GM23338 (cell line): ENCODE results near the gene TPM1.

Experiments
- CREB1 ChIP-seq: fragments of 250-450 bp; sonication (Bioruptor Pico); IDR thresholded peaks from 2 replicates; pipeline ENCODE4 v1.5.0; 2020; ENCODE audit warnings: low read depth, mild to moderate bottlenecking, moderate library complexity
- CTCF ChIP-seq, 2 experiments: fragments of 200-600 bp in 1 of 2; sonication (generic) in 1 of 2; conservative IDR thresholded peaks; 2 replicates each; pipeline versions ENCODE4 v1.5.1 to v1.6.1; 2016 to 2017; ENCODE audit warnings: antibody characterized with exemption in 2 of 2, low read depth in 2 of 2, mild to moderate bottlenecking in 2 of 2, moderate library complexity in 1 of 2
- ETS1 ChIP-seq: IDR thresholded peaks from 2 replicates; pipeline ENCODE4 v1.6.1; 2016; ENCODE audit warnings: antibody characterized with exemption
- EZH2 ChIP-seq: fragments of 200-600 bp; sonication (generic); IDR thresholded peaks from one replicate; pipeline ENCODE4 v1.8.0; 2017; ENCODE audit warnings: antibody characterized with exemption, mild to moderate bottlenecking, low read depth; ENCODE audit not compliant: unreplicated experiment
- EZH2phosphoT487 ChIP-seq: fragments of 200-600 bp; sonication (generic); IDR thresholded peaks from one replicate; pipeline ENCODE4 v1.8.1; 2018; ENCODE audit warnings: antibody characterized with exemption; ENCODE audit not compliant: unreplicated experiment
- JUNB ChIP-seq: IDR thresholded peaks from one replicate; pipeline ENCODE4 v1.6.1; 2016; ENCODE audit warnings: antibody characterized with exemption; ENCODE audit not compliant: unreplicated experiment
- NANOG ChIP-seq: IDR thresholded peaks from 2 replicates; pipeline ENCODE4 v1.6.1; 2016; ENCODE audit warnings: antibody characterized with exemption, borderline replicate concordance
- POLR2AphosphoS5 ChIP-seq: IDR thresholded peaks from 2 replicates; pipeline ENCODE4 v1.6.1; 2016; ENCODE audit warnings: antibody characterized with exemption, low read depth
- REST ChIP-seq: IDR thresholded peaks from one replicate; pipeline ENCODE4 v1.6.1; 2018; ENCODE audit warnings: antibody characterized with exemption; ENCODE audit not compliant: unreplicated experiment
- STAT1 ChIP-seq: IDR thresholded peaks from one replicate; pipeline ENCODE4 v1.6.1; 2016; ENCODE audit warnings: antibody characterized with exemption; ENCODE audit not compliant: unreplicated experiment
- ZNF114 ChIP-seq: fragments of 250-450 bp; sonication (Bioruptor Pico); IDR thresholded peaks from 2 replicates; pipeline ENCODE4 v1.5.0; 2020; ENCODE audit warnings: mild to moderate bottlenecking, moderate library complexity
- ZNF331 ChIP-seq: fragments of 250-450 bp; sonication (Bioruptor Pico); IDR thresholded peaks from 2 replicates; pipeline ENCODE4 v1.5.0; 2020; ENCODE audit warnings: low read depth, mild to moderate bottlenecking, moderate library complexity
- ZNF462 ChIP-seq: fragments of 250-450 bp; sonication (Bioruptor Pico); IDR thresholded peaks from 2 replicates; pipeline ENCODE4 v1.5.0; 2020; ENCODE audit warnings: mild to moderate bottlenecking, moderate library complexity

- TF ChIP-seq REST (no peak), EZH2 (no peak), CREB1 (no peak), CTCF (conservative IDR thresholded peaks at IDR 0.05; ENCODE audit: low read depth in 2 of 2) (no peak), JUNB (no peak), POLR2AphosphoS5 (no peak), ETS1 (no peak), ZNF462 (CRISPR knock-in tag) (no peak), EZH2phosphoT487 (no peak), NANOG (no peak), ZNF114 (no peak), ZNF331 (CRISPR knock-in tag) (no peak), STAT1 (no peak)
Measured at GRCh38 chr15:63110428-63111026, 68.0 kb downstream of the TPM1 start.
